Endothelial cell of umbilical vein (primary cell): ENCODE results near the gene ENKUR. TPM values are rescaled to one million over a fixed set of nuclear protein-coding genes. Genes with fewer than 3 reads are reported as not detected.

Experiments
- BruUV-seq: library from RNA; stranded (reverse); fragments of 400-500 nt; replicated peaks from 2 replicates; lab custom pipeline; 2021; lab: Mats Ljungman, UMichigan
- CTCF ChIA-PET: fragments of 300-600, 350-600 bp; sonication (Branson Sonifier 250); formaldehyde crosslinking; loops from one replicate; lab custom pipeline; 2021; ENCODE audit warnings: antibody characterized with exemption, inconsistent platforms; lab: Charles Lee
- POLR2A ChIA-PET: fragments of 300-600, 350-600 bp; sonication (Branson Sonifier 250); formaldehyde crosslinking; loops from one replicate; lab custom pipeline; 2021; ENCODE audit warnings: antibody characterized with exemption, inconsistent platforms; lab: Charles Lee
- DNase-seq: peaks from one replicate; pipeline ENCODE4 v3.0.0-alpha.2; 2011; ENCODE audit warnings: low read depth, low spot score
- FAIRE-seq: peaks from 2 replicates; lab custom pipeline; 2011; peaks lifted over from hg19 to GRCh38; lab: Jason Lieb, UNC
- H2AFZ ChIP-seq: 2 replicates; pipeline ENCODE4 v1.6.0; 2012; ENCODE audit warnings: low read depth, low read length, control low read depth, inconsistent platforms
- H3K27ac ChIP-seq: 2 replicates; pipeline ENCODE4 v1.5.1; 2011; ENCODE audit warnings: low read depth, mild to moderate bottlenecking, control low read depth, low read length, moderate library complexity; ENCODE audit not compliant: insufficient read depth
- H3K27me3 ChIP-seq, 2 experiments: 2 replicates each; pipeline versions ENCODE4 v1.6.0 to v1.6.1; 2011; ENCODE audit warnings: low read length in 2 of 2, mixed read lengths in 1 of 2; ENCODE audit not compliant: control insufficient read depth in 2 of 2, insufficient read depth in 2 of 2
- H3K36me3 ChIP-seq, 2 experiments: 2 replicates in 1 of 2; 3 replicates in 1 of 2; pipeline ENCODE4 v1.5.1; 2011; ENCODE audit warnings: low read length in 2 of 2, mild to moderate bottlenecking in 1 of 2, moderate library complexity in 1 of 2; ENCODE audit not compliant: control insufficient read depth in 2 of 2, insufficient read depth in 2 of 2; ENCODE audit errors: extremely low read depth in 1 of 2
- H3K4me1 ChIP-seq: 3 replicates; pipeline ENCODE4 v1.5.1; 2011; ENCODE audit warnings: mild to moderate bottlenecking, low read length; ENCODE audit not compliant: control insufficient read depth, insufficient read depth; ENCODE audit errors: extremely low read depth
- H3K4me2 ChIP-seq: 2 replicates; pipeline ENCODE4 v1.6.1; 2011; ENCODE audit warnings: low read length, control low read depth, mixed read lengths; ENCODE audit not compliant: insufficient read depth
- H3K4me3 ChIP-seq, 3 experiments: fragments of 200-600 bp in 1 of 3; sonication (generic), shearing (Covaris generic) in 1 of 3; replicated peaks in 1 of 3; 2 replicates each; pipeline ENCODE4 v1.5.1; 2011 to 2016; ENCODE audit warnings: control low read depth in 3 of 3, low read length in 3 of 3, mild to moderate bottlenecking in 2 of 3, inconsistent platforms in 1 of 3, low read depth in 1 of 3, moderate library complexity in 1 of 3; ENCODE audit not compliant: insufficient read depth in 1 of 3
- H3K79me2 ChIP-seq: 2 replicates; pipeline ENCODE4 v1.6.0; 2012; ENCODE audit warnings: low read length, inconsistent platforms; ENCODE audit not compliant: control insufficient read depth, insufficient read depth
- H3K9ac ChIP-seq: replicated peaks from 2 replicates; pipeline ENCODE3; 2011; ENCODE audit warnings: low read length, control low read depth; ENCODE audit not compliant: insufficient read depth; ENCODE audit errors: extremely low read depth
- H3K9me1 ChIP-seq: replicated peaks from 3 replicates; pipeline ENCODE4 v1.6.0; 2011; ENCODE audit warnings: mild to moderate bottlenecking, low read length; ENCODE audit not compliant: control insufficient read depth, insufficient read depth; ENCODE audit errors: extremely low read depth
- H3K9me3 ChIP-seq: replicated peaks from 2 replicates; pipeline ENCODE4 v1.5.1; 2012; ENCODE audit warnings: low read length, inconsistent platforms; ENCODE audit not compliant: control insufficient read depth, insufficient read depth
- H4K20me1 ChIP-seq: replicated peaks from 2 replicates; pipeline ENCODE3; 2011; ENCODE audit warnings: mild to moderate bottlenecking, low read length; ENCODE audit not compliant: control insufficient read depth, insufficient read depth; ENCODE audit errors: extremely low read depth
- CTCF ChIP-seq, 2 donors: IDR thresholded peaks; 1 replicate in 1 of 2; 2 replicates in 1 of 2; pipeline ENCODE4 v1.5.1; 2011; ENCODE audit warnings: low read length in 2 of 2, mild to moderate bottlenecking in 2 of 2, moderate library complexity in 2 of 2, control low read depth in 1 of 2, inconsistent platforms in 1 of 2, low read depth in 1 of 2; ENCODE audit not compliant: insufficient read depth in 1 of 2; ENCODE audit errors: extremely low read depth in 1 of 2
- EZH2 ChIP-seq: IDR thresholded peaks from 2 replicates; pipeline ENCODE4 v1.6.1; 2012; ENCODE audit warnings: borderline replicate concordance, low read depth, mild to moderate bottlenecking, moderate library complexity, low read length, inconsistent platforms; ENCODE audit not compliant: severe bottlenecking
- FOS ChIP-seq: IDR thresholded peaks from 2 replicates; pipeline ENCODE4 v1.6.1; 2011; ENCODE audit warnings: mild to moderate bottlenecking, low read length, moderate library complexity, borderline replicate concordance; ENCODE audit not compliant: insufficient read depth
- GATA2 ChIP-seq: IDR thresholded peaks from 2 replicates; pipeline ENCODE4 v1.7.0; 2011; ENCODE audit warnings: low read depth, mild to moderate bottlenecking, moderate library complexity, mixed read lengths, low read length; ENCODE audit not compliant: insufficient read length, insufficient read depth
- JUN ChIP-seq: IDR thresholded peaks from 2 replicates; pipeline ENCODE4 v1.6.1; 2011; ENCODE audit warnings: borderline replicate concordance, low read depth; ENCODE audit not compliant: insufficient read length, insufficient read depth
- MAX ChIP-seq: IDR thresholded peaks from 2 replicates; pipeline ENCODE4 v1.6.1; 2011; ENCODE audit not compliant: insufficient read depth, insufficient read length
- MYC ChIP-seq: IDR thresholded peaks from one replicate; pipeline ENCODE4 v1.6.1; 2011; ENCODE audit warnings: mild to moderate bottlenecking, low read depth, low read length
- POLR2A ChIP-seq: IDR thresholded peaks from 2 replicates; pipeline ENCODE4 v1.6.1; 2012; ENCODE audit warnings: low read depth, mild to moderate bottlenecking, control low read depth, low read length
- POLR2AphosphoS5 ChIP-seq: IDR thresholded peaks from 2 replicates; pipeline ENCODE4 v1.6.1; 2012; ENCODE audit warnings: low read depth, mild to moderate bottlenecking, control low read depth, low read length, moderate library complexity; ENCODE audit not compliant: insufficient read depth
- dilution Hi-C: fragments of 300-500 bp; cut with MboI; formaldehyde crosslinking; loops from one replicate; pipeline ENCODE4 v1.15.0; 2019; ENCODE audit warnings: low sequenced_read_pairs; ENCODE audit not compliant: extremely low pct_ligation_motif_present
- intact Hi-C: fragments of 100-400 bp; cut with micrococcal nuclease; formaldehyde crosslinking; loops from one replicate; pipeline ENCODE4 v1.10.0; 2022
- polyA plus RNA-seq, 4 experiments: library from polyadenylated mRNA; depleted of rRNA in 3 of 4; stranded (reverse) in 3 of 4; unstranded in 1 of 4; fragments of >200 nt; gene quantifications; 2 replicates each; pipeline versions ENCODE4 v1.2.1 to v1.2.3, GENCODE V29; 2011 to 2012; ENCODE audit warnings: missing spikeins in 1 of 4
- total RNA-seq: library from RNA; stranded (reverse); gene quantifications from 2 replicates; pipeline ENCODE4 v1.2.3, GENCODE V29; 2021

Gene ENKUR
- total and polyA plus RNA-seq, 2 donors (not counting 3 experiments of a cell fraction or from before 2014, with no cell fraction given), result 0.07 to 0.35 TPM

GRCh38 chr10:25026463-25026862 is 10.5 kb upstream of the ENKUR start:
- Histone ChIP-seq H3K27ac (no peak overlapping the region), H3K9me1 (no peaks in the 10 kb centered on the region), H2AFZ (no peak overlapping the region), H3K4me2 (no peak overlapping the region), H3K27me3 (no peaks in the 10 kb centered on the region), H3K4me1 (peaks cover 24% of the 10 kb centered on the region), H4K20me1 (no peaks in the 10 kb centered on the region), H3K9ac (no peak overlapping the region), H3K36me3 (no peaks in the 10 kb centered on the region), H3K9me3 (no peaks in the 10 kb centered on the region), H3K79me2 (no peaks in the 10 kb centered on the region), H3K4me3 (no peak overlapping the region)
- no TSS peak for BruUV-seq
- DNase-seq (peak; percentile 49), FAIRE-seq (no peak)
- dilution Hi-C loops, result no loop called here
- TF ChIP-seq CTCF (IDR thresholded peaks at IDR 0.05; ENCODE audit: extremely low read depth in 1 of 2, insufficient read depth in 1 of 2, low read depth in 1 of 2, low read length in 2 of 2) (peak; percentile 17 to 18), JUN (no peak)
- POLR2A ChIA-PET, result no interaction called here
- intact Hi-C loops, result loop anchor here (1.0 kb wide), 1 partner anchor 55 kb away; no protein-coding TSS in a partner anchor
- CTCF ChIA-PET, result interaction anchor here (0.9 to 8.2 kb wide), 3 partner anchors 54 to 409 kb away, joined by 3 to 117 read pairs (median 7); no protein-coding TSS in a partner anchor

- Histone ChIP-seq H3K79me2 (no peaks in the 10 kb centered on the region), H3K9me1 (no peaks in the 10 kb centered on the region), H3K9ac (no peak overlapping the region), H2AFZ (no peak overlapping the region), H4K20me1 (no peaks in the 10 kb centered on the region), H3K4me1 (peaks cover 24% of the 10 kb centered on the region), H3K4me2 (no peak overlapping the region), H3K36me3 (no peaks in the 10 kb centered on the region), H3K9me3 (no peaks in the 10 kb centered on the region), H3K27ac (no peak overlapping the region), H3K27me3 (no peaks in the 10 kb centered on the region), H3K4me3 (no peak overlapping the region)
- BruUV-seq, result no TSS peak
- ChIA-PET POLR2A (no interaction called here), CTCF (interaction anchor here (0.8 to 8.2 kb wide), 10 partner anchors 9 to 407 kb away, joined by 3 to 117 read pairs (median 4); partner anchors contain the start of genes ENKUR and THNSL1)
- dilution Hi-C loops (no loop called here), intact Hi-C loops (no loop called here)
- FAIRE-seq (no peak), DNase-seq (no peak)
- TF ChIP-seq GATA2 (no peak), POLR2AphosphoS5 (no peak), MAX (no peak), FOS (no peak), POLR2A (no peak), EZH2 (no peak), JUN (no peak), CTCF (IDR thresholded peaks at IDR 0.05; ENCODE audit: extremely low read depth in 1 of 2, insufficient read depth in 1 of 2, low read depth in 1 of 2, low read length in 2 of 2) (no peak), MYC (no peak)
These were observed 8.6 kb upstream of the ENKUR start for GRCh38 chr10:25024528-25024927.
